WTC11 (cell line): Measurements from ENCODE around the gene UBASH3A. TPM values are rescaled to one million over a fixed set of nuclear protein-coding genes. Genes with fewer than 3 reads are reported as not detected.

ENCODE experiments used
- ATAC-seq: fragments of 200-7000 bp; cut with Tn5 transposase; 2 replicates; pipeline ENCODE4 v1.10.0; 2021; ENCODE audit warnings: mild to moderate bottlenecking, moderate library complexity
- CTCF ChIA-PET: fragments of 300-600 bp; sonication (Branson Sonifier 250); formaldehyde crosslinking; loops from one replicate; lab custom pipeline; 2021; ENCODE audit warnings: antibody characterized with exemption; lab: Charles Lee
- POLR2A ChIA-PET: fragments of 350-600 bp; sonication (Branson Sonifier 250); formaldehyde crosslinking; loops from one replicate; lab custom pipeline; 2021; ENCODE audit warnings: antibody characterized with exemption; lab: Charles Lee
- DNase-seq: peaks from one replicate; pipeline ENCODE4 v3.0.0; 2021; ENCODE audit warnings: low spot score
- H3K27ac Mint-ChIP-seq: 2 replicates; pipeline ENCODE4 v1.8.0; 2021; ENCODE audit warnings: mixed read lengths
- H3K27me3 Mint-ChIP-seq: 2 replicates; pipeline ENCODE4 v1.8.0; 2021; ENCODE audit warnings: low read depth, mild to moderate bottlenecking, moderate library complexity, mixed read lengths
- H3K36me3 Mint-ChIP-seq: 2 replicates; pipeline ENCODE4 v1.8.0; 2021; ENCODE audit warnings: mixed read lengths
- H3K4me1 Mint-ChIP-seq: 2 replicates; pipeline ENCODE4 v1.8.0; 2022; ENCODE audit warnings: mixed read lengths
- H3K4me3 Mint-ChIP-seq: 2 replicates; pipeline ENCODE4 v1.8.0; 2021; ENCODE audit warnings: mild to moderate bottlenecking, moderate library complexity, mixed read lengths
- H3K9me3 Mint-ChIP-seq: 2 replicates; pipeline ENCODE4 v1.8.0; 2021; ENCODE audit warnings: mixed read lengths
- EMX1 ChIP-seq: fragments of 250-450 bp; sonication (Bioruptor Pico); IDR thresholded peaks from 2 replicates; pipeline ENCODE4 v1.8.0; 2021; ENCODE audit warnings: mild to moderate bottlenecking
- ETV6 ChIP-seq: sonication (generic); formaldehyde crosslinking; IDR thresholded peaks from 2 replicates; pipeline ENCODE4 v1.8.1; 2022; ENCODE audit warnings: mild to moderate bottlenecking, missing genetic modification reagents
- GABPB1 ChIP-seq: sonication (generic); formaldehyde crosslinking; IDR thresholded peaks from 2 replicates; pipeline ENCODE4 v1.8.1; 2023; ENCODE audit warnings: mild to moderate bottlenecking, missing genetic modification reagents
- NFATC4 ChIP-seq: fragments of 250-450 bp; sonication (Bioruptor Pico); IDR thresholded peaks from 2 replicates; pipeline ENCODE4 v1.9.0; 2021; ENCODE audit warnings: mild to moderate bottlenecking
- OVOL2 ChIP-seq: fragments of 250-450 bp; sonication (Bioruptor Pico); IDR thresholded peaks from 2 replicates; pipeline ENCODE4 v1.9.0; 2021; ENCODE audit warnings: mild to moderate bottlenecking, borderline replicate concordance
- SMAD4 ChIP-seq: sonication (generic); formaldehyde crosslinking; IDR thresholded peaks from 2 replicates; pipeline ENCODE4 v1.8.0; 2022; ENCODE audit warnings: mild to moderate bottlenecking, missing genetic modification reagents
- ZNF138 ChIP-seq: sonication (generic); formaldehyde crosslinking; conservative IDR thresholded peaks from 2 replicates; pipeline ENCODE4 v1.8.1; 2022; ENCODE audit warnings: mild to moderate bottlenecking, moderate library complexity, missing genetic modification reagents
- total RNA-seq: library from RNA; stranded (reverse); gene quantifications from 3 replicates; pipeline ENCODE4 v1.2.3, GENCODE V29; 2021
- TF ChIP-seq, protein P1 (sequence below): fragments of 200-600 bp; IDR thresholded peaks from 2 replicates; pipeline ENCODE4 v1.8.0; 2022; ENCODE audit warnings: antibody characterized with exemption
- TF ChIP-seq, protein P2 (sequence below): sonication (generic); formaldehyde crosslinking; IDR thresholded peaks from 2 replicates; pipeline ENCODE4 v1.8.0; 2022; ENCODE audit warnings: missing genetic modification reagents
- TF ChIP-seq, protein P3 (sequence below): sonication (generic); formaldehyde crosslinking; IDR thresholded peaks from 2 replicates; pipeline ENCODE4 v1.8.1; 2023; ENCODE audit warnings: mild to moderate bottlenecking, missing genetic modification reagents

UBASH3A gene
- total RNA-seq, 1 experiment from 2014 or later: not detected

DNA sequence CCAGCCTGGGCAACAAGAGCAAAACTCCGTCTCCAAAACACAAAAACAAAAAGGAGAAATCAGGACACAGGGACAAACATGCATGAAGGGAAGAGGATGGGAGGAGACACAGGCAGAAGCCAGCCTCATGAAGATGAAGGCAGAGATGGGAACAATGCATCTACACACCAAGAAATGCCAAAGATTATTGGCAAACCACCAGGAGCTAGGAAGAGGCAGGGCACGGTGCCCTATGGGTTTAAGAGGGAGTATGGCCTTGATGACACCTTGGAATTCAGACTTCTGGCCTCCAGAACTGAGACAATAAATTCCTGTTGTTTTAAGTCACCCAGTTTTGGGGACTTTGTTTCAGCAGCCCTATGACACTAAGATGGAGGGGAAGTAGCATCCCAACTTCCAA lies 13.0 kb upstream of the UBASH3A start (continued):
- TF ChIP-seq, protein P1, sequence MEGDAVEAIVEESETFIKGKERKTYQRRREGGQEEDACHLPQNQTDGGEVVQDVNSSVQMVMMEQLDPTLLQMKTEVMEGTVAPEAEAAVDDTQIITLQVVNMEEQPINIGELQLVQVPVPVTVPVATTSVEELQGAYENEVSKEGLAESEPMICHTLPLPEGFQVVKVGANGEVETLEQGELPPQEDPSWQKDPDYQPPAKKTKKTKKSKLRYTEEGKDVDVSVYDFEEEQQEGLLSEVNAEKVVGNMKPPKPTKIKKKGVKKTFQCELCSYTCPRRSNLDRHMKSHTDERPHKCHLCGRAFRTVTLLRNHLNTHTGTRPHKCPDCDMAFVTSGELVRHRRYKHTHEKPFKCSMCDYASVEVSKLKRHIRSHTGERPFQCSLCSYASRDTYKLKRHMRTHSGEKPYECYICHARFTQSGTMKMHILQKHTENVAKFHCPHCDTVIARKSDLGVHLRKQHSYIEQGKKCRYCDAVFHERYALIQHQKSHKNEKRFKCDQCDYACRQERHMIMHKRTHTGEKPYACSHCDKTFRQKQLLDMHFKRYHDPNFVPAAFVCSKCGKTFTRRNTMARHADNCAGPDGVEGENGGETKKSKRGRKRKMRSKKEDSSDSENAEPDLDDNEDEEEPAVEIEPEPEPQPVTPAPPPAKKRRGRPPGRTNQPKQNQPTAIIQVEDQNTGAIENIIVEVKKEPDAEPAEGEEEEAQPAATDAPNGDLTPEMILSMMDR: no peak
- no peak for TF ChIP-seq ZNF138
- TF ChIP-seq, protein P2, sequence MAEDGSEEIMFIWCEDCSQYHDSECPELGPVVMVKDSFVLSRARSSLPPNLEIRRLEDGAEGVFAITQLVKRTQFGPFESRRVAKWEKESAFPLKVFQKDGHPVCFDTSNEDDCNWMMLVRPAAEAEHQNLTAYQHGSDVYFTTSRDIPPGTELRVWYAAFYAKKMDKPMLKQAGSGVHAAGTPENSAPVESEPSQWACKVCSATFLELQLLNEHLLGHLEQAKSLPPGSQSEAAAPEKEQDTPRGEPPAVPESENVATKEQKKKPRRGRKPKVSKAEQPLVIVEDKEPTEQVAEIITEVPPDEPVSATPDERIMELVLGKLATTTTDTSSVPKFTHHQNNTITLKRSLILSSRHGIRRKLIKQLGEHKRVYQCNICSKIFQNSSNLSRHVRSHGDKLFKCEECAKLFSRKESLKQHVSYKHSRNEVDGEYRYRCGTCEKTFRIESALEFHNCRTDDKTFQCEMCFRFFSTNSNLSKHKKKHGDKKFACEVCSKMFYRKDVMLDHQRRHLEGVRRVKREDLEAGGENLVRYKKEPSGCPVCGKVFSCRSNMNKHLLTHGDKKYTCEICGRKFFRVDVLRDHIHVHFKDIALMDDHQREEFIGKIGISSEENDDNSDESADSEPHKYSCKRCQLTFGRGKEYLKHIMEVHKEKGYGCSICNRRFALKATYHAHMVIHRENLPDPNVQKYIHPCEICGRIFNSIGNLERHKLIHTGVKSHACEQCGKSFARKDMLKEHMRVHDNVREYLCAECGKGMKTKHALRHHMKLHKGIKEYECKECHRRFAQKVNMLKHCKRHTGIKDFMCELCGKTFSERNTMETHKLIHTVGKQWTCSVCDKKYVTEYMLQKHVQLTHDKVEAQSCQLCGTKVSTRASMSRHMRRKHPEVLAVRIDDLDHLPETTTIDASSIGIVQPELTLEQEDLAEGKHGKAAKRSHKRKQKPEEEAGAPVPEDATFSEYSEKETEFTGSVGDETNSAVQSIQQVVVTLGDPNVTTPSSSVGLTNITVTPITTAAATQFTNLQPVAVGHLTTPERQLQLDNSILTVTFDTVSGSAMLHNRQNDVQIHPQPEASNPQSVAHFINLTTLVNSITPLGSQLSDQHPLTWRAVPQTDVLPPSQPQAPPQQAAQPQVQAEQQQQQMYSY (CRISPR knock-in tag): no peak
- TF ChIP-seq EMX1 (CRISPR knock-in tag): no peak
- TF ChIP-seq, protein P3, sequence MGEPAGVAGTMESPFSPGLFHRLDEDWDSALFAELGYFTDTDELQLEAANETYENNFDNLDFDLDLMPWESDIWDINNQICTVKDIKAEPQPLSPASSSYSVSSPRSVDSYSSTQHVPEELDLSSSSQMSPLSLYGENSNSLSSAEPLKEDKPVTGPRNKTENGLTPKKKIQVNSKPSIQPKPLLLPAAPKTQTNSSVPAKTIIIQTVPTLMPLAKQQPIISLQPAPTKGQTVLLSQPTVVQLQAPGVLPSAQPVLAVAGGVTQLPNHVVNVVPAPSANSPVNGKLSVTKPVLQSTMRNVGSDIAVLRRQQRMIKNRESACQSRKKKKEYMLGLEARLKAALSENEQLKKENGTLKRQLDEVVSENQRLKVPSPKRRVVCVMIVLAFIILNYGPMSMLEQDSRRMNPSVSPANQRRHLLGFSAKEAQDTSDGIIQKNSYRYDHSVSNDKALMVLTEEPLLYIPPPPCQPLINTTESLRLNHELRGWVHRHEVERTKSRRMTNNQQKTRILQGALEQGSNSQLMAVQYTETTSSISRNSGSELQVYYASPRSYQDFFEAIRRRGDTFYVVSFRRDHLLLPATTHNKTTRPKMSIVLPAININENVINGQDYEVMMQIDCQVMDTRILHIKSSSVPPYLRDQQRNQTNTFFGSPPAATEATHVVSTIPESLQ (CRISPR knock-in tag): no peak
- no peak for TF ChIP-seq ETV6
- TF ChIP-seq, all 79 proteins: peak for 0

DNA sequence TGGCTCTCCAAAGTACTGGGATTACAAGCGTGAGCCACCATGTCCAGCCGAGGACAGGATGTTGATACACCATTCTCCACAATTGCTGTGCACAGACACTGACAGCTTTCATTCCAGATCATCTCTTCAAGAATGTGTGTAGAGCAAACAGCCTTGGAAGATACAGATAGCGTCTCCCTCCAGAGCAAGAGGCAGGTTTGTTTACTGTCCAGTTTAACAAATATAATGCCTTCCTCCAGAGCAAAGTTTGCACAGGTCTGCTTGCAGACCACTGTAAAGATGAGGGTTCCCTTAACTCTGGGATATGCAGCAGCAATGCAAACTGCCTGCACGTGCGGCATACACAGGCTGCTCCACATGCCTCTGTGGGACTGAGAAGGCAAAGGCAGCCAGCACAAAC lies 12.4 kb upstream of the UBASH3A start:
- no peak overlapping the region for H3K27ac Mint-ChIP-seq
- no peak for DNase-seq
- CTCF ChIA-PET: no interaction called here
- peaks cover 8% of the 10 kb centered on the region; the same call in 1 of the 2 replicates for H3K27me3 Mint-ChIP-seq
- no peaks in the 10 kb centered on the region; the same call in 1 of the 2 replicates for H3K36me3 Mint-ChIP-seq
- POLR2A ChIA-PET: no interaction called here
- no peak for ATAC-seq
- 0 out of 2 replicates have a peak, but pooled peaks cover 5% of the 10 kb centered on the region for H3K9me3 Mint-ChIP-seq
- H3K4me1 Mint-ChIP-seq: peaks cover 27% of the 10 kb centered on the region
- 0 out of 2 replicates have a peak, but pooled peaks have one; percentile 13 for TF ChIP-seq GABPB1 (CRISPR knock-in tag)
- TF ChIP-seq NFATC4 (CRISPR knock-in tag): no peak
- TF ChIP-seq, all 79 proteins: peak for 1
- H3K4me3 Mint-ChIP-seq: no peak overlapping the region

DNA sequence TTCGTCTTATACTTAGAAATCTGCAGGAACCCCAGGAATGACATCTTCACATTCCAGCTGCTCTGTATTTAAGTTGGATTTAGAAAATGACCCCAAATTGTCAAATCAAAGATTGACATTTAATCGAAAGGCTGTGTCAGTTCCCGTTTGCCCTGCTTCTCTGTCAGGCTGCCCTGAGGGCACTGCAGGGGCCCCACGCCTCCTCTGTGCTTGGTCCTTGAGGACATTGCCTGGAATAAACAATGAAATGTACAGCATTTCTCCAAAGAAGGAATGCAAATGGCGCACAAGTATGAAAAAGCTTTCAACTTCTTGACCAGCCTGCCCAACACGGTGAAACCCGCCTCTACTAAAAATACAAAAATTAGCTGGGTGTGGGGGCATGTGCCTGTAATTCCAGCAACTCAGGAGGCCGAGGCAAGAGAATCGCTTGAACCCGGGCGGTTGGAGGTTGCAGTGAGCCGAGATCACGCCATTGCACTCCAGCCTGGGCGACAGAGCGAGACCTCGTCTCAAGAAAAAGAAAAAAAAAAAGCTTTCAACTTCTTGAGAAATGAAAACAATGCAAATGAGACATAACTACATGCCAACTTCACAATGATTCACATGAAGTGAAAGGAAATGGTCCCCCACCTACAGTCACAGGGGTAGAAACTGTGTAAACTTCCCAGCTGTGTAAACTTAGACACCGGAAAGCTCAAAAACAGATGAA lies 10.8 kb upstream of the UBASH3A start:
- ATAC-seq (no peak), DNase-seq (no peak)
- peaks cover 18% of the 10 kb centered on the region for H3K4me1 Mint-ChIP-seq
- ChIA-PET CTCF (interaction anchor here (1.3 kb wide), 1 partner anchor 83 kb away, joined by 5 read pairs; no protein-coding TSS in a partner anchor), POLR2A (no interaction called here)
- peaks cover 8% of the 10 kb centered on the region; the same call in 1 of the 2 replicates for H3K27me3 Mint-ChIP-seq
- H3K36me3 Mint-ChIP-seq: no peaks in the 10 kb centered on the region; the same call in 1 of the 2 replicates
- H3K9me3 Mint-ChIP-seq: 0 out of 2 replicates have a peak, but pooled peaks cover 5% of the 10 kb centered on the region
- no peak overlapping the region for H3K4me3 Mint-ChIP-seq
- no peak overlapping the region for H3K27ac Mint-ChIP-seq
- TF ChIP-seq, protein P3 (CRISPR knock-in tag): no peak
- TF ChIP-seq SMAD4 (CRISPR knock-in tag): no peak
- no peak for TF ChIP-seq OVOL2 (CRISPR knock-in tag)
